ENCODE results near the gene CFAP68.

Gene CFAP68

GRCh38 chr11:111909378-111909777, 30.0 kb downstream of the CFAP68 start:
- H3K4me3 ChIP-seq (ENCODE audit: low read length) = peak overlapping the region; percentile 84
- H3K9ac ChIP-seq (ENCODE audit: low read length) = peak overlapping the region; percentile 99

GRCh38 chr11:111910676-111911562, 31.6 kb downstream of the CFAP68 start:
- Histone ChIP-seq H3K4me1 (ENCODE audit: control insufficient read depth, insufficient read depth, low read length) (peaks cover 68% of the 10 kb centered on the region), H3K27me3 (replicated peaks; ENCODE audit: control insufficient read depth, insufficient read depth, low read length) (no peaks in the 10 kb centered on the region), H3K36me3 (ENCODE audit: control insufficient read depth, insufficient read depth, low read length, severe bottlenecking) (peaks cover 21% of the 10 kb centered on the region), H3K9ac (ENCODE audit: low read length) (peak overlapping the region; percentile 99), H3K9me3 (ENCODE audit: control insufficient read depth, low read length) (no peaks in the 10 kb centered on the region), H3K4me3 (ENCODE audit: low read length) (peak overlapping the region; percentile 84)
- peak; percentile 44 for DNase-seq (ENCODE audit: low read depth)

More at GRCh38 chr11:111909378-111909777, 30.0 kb downstream of the CFAP68 start:
- no peak for DNase-seq (ENCODE audit: low read depth)
- peaks cover 58% of the 10 kb centered on the region for H3K4me1 ChIP-seq (ENCODE audit: control insufficient read depth, insufficient read depth, low read length)
- H3K36me3 ChIP-seq (ENCODE audit: control insufficient read depth, insufficient read depth, low read length, severe bottlenecking) = peaks cover 21% of the 10 kb centered on the region
- H3K9me3 ChIP-seq (ENCODE audit: control insufficient read depth, low read length) = no peaks in the 10 kb centered on the region
- no peaks in the 10 kb centered on the region for H3K27me3 ChIP-seq (replicated peaks; ENCODE audit: control insufficient read depth, insufficient read depth, low read length)

DNA sequence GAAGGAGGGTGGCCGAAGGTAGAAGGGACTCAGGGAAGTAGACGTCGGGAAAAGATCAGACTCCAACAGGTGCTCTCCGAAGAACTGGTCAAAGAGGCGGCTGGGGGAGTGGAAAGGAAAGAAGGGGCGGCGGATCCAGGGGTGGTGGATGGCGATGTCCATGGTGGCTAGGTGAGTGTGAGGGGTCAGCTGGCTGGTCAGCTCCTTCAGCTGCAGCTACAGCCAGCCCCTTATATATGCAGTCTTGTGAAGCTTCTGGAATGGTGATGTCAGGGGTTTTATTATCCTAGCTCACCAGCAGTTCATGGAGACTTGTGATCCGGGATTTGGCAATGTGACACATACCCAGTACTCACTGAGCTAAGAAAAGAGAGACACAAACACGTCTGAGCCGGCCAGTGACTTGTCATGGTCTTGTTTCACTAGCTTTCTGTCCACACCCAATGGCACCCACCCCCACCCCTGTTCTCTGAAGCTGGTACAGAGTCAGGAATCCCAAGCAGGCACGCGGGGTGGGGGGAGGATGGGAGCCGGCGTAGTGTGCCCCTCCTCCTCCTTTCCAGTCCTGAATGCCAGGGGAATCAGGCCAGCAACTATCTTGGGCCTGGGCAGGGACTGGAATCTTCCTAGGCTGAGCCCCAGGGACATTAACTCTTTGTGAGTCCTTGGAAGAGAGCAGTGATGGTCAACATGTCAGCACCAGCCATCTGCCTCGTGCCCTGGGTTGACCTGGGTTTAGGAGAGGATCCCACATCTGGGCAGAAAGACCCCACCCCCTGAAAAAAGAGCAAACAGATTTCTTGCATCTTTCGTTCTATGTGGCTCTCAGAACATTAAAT, 32.4 kb downstream of the CFAP68 start, which contains the start of gene CRYAB:
CRYAB (minus strand) TSS at position 208 of the 839 bp plus-strand sequence; CDS start at position 162, 46 bp downstream.
- Histone ChIP-seq H3K9ac (ENCODE audit: low read length) (peak within 1 kb of the TSS; percentile 99), H3K27me3 (replicated peaks; ENCODE audit: control insufficient read depth, insufficient read depth, low read length) (no peaks in the 10 kb centered on the region), H3K36me3 (ENCODE audit: control insufficient read depth, insufficient read depth, low read length, severe bottlenecking) (peaks cover 21% of the 10 kb centered on the region), H3K9me3 (ENCODE audit: control insufficient read depth, low read length) (no peaks in the 10 kb centered on the region), H3K4me1 (ENCODE audit: control insufficient read depth, insufficient read depth, low read length) (peaks cover 69% of the 10 kb centered on the region), H3K4me3 (ENCODE audit: low read length) (peak within 1 kb of the TSS; percentile 84)
- peak; percentile 90 for DNase-seq (ENCODE audit: low read depth)

DNA sequence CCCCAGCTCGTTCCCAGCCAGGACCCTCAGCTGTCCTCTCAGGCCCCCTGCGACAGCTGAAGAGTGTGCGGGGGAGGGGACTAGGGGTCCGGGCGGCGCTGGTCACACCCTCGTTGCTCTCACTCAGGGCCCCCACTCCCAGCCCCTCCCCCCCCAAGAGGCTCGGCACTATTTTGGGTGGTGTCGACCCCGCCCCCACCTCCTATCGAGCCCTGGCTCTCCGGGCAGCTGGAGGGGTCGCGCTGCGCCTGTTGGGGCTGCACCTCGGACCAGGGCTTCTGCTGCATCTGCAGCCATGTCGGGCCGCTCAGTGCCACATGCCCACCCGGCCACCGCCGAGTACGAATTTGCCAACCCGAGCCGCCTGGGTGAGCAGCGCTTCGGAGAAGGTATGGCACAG, 33.2 kb downstream of the CFAP68 start, which contains the start of gene HSPB2:
HSPB2 (plus strand) TSS at position 200 of the 400 bp plus-strand sequence; CDS start at position 296, 96 bp downstream.
- H3K4me1 ChIP-seq (ENCODE audit: control insufficient read depth, insufficient read depth, low read length) = peaks cover 65% of the 10 kb centered on the region
- peak within 1 kb of the TSS; percentile 99 for H3K9ac ChIP-seq (ENCODE audit: low read length)
- H3K36me3 ChIP-seq (ENCODE audit: control insufficient read depth, insufficient read depth, low read length, severe bottlenecking) = peaks cover 21% of the 10 kb centered on the region
- H3K4me3 ChIP-seq (ENCODE audit: low read length) = peak within 1 kb of the TSS; percentile 84
- no peaks in the 10 kb centered on the region for H3K9me3 ChIP-seq (ENCODE audit: control insufficient read depth, low read length)
- H3K27me3 ChIP-seq (replicated peaks; ENCODE audit: control insufficient read depth, insufficient read depth, low read length) = no peaks in the 10 kb centered on the region
- no peak for DNase-seq (ENCODE audit: low read depth)

DNA sequence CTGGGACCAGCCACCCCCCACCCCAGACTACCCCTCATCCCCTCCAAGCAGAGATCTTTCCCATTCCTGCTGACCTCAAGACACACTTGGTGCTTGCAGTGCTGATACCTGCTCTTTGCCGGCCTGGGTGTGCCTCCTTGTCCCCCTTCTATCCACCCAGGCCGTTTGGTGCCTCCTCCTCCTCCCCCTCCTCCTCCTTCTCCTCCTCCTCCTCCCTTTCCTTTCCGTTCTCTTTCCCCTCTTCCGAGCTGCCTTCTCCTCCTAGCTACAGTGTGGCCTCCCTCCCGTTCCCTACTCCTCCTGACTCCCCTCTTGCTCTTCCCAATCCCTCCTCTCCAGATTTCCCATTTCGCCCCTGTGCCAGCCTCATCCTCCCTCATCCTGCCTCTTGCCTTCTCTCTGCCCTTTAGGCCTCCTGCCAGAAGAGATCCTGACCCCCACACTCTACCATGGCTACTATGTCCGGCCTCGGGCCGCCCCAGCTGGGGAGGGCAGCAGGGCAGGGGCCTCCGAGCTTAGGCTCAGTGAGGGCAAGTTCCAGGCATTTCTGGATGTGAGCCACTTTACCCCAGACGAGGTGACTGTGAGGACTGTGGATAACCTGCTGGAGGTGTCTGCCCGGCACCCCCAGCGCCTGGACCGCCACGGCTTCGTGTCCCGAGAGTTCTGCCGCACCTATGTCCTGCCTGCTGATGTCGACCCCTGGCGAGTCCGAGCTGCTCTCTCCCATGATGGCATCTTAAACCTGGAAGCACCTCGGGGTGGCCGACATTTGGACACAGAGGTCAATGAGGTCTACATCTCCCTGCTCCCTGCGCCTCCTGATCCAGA, 33.9 kb downstream of the CFAP68 start:
- Histone ChIP-seq H3K9me3 (ENCODE audit: control insufficient read depth, low read length) (no peaks in the 10 kb centered on the region), H3K4me1 (ENCODE audit: control insufficient read depth, insufficient read depth, low read length) (peaks cover 58% of the 10 kb centered on the region), H3K9ac (ENCODE audit: low read length) (peak overlapping the region; percentile 99), H3K4me3 (ENCODE audit: low read length) (peak overlapping the region; percentile 84), H3K27me3 (replicated peaks; ENCODE audit: control insufficient read depth, insufficient read depth, low read length) (no peaks in the 10 kb centered on the region), H3K36me3 (ENCODE audit: control insufficient read depth, insufficient read depth, low read length, severe bottlenecking) (peaks cover 17% of the 10 kb centered on the region)
- DNase-seq (ENCODE audit: low read depth) = no peak

DNA sequence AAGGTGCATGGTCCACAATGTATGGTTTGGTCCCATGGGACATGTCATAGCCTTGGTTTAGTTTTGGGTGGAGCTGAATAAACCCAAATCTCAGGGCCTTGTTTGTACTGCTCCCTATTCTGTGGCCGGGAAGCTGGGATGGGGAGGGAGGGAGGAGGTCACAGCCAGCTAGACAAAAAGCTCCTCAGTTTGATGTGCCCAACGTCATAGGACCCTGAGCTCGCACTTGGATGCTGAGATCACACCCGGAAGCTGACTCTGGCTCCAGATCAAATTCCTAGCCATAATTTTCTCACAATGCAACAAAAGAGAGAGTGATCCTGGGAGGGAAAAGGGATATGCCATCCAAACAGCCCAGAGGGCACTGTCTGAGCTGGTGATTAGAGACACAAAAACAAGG, 34.7 kb downstream of the CFAP68 start:
- peaks cover 59% of the 10 kb centered on the region for H3K4me1 ChIP-seq (ENCODE audit: control insufficient read depth, insufficient read depth, low read length)
- peak; percentile 58 for DNase-seq (ENCODE audit: low read depth)
- H3K9ac ChIP-seq (ENCODE audit: low read length) = peak overlapping the region; percentile 99
- H3K9me3 ChIP-seq (ENCODE audit: control insufficient read depth, low read length) = no peaks in the 10 kb centered on the region
- no peaks in the 10 kb centered on the region for H3K27me3 ChIP-seq (replicated peaks; ENCODE audit: control insufficient read depth, insufficient read depth, low read length)
- H3K4me3 ChIP-seq (ENCODE audit: low read length) = peak overlapping the region; percentile 84
- H3K36me3 ChIP-seq (ENCODE audit: control insufficient read depth, insufficient read depth, low read length, severe bottlenecking) = peaks cover 9% of the 10 kb centered on the region

GRCh38 chr11:111916768-111917167, 37.4 kb downstream of the CFAP68 start:
- H3K9me3 ChIP-seq (ENCODE audit: control insufficient read depth, low read length) = no peaks in the 10 kb centered on the region
- H3K9ac ChIP-seq (ENCODE audit: low read length) = no peak overlapping the region
- H3K27me3 ChIP-seq (replicated peaks; ENCODE audit: control insufficient read depth, insufficient read depth, low read length) = no peaks in the 10 kb centered on the region
- no peak for DNase-seq (ENCODE audit: low read depth)
- H3K4me1 ChIP-seq (ENCODE audit: control insufficient read depth, insufficient read depth, low read length) = peaks cover 44% of the 10 kb centered on the region
- H3K4me3 ChIP-seq (ENCODE audit: low read length) = no peak overlapping the region
- H3K36me3 ChIP-seq (ENCODE audit: control insufficient read depth, insufficient read depth, low read length, severe bottlenecking) = no peaks in the 10 kb centered on the region

DNA sequence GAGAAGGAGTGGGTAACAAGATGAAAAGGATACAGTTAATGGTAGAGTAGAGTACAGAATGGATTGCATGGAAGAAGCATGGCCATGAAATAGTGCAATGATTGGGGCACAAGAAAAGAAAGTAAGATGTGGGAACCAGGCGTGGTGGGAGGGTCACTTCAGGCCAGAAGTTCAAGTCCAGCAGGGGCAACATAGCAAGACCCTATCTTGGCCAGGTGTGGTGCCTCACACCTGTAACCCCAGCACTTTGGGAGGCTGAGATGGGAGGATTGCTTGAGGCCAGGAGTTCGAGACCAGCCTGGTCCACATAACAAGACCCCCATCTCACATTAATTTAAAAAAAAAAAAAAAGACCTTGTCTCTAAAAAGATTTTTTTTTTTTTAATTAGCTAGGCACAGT, 38.0 kb downstream of the CFAP68 start:
- H3K9me3 ChIP-seq (ENCODE audit: control insufficient read depth, low read length) = no peaks in the 10 kb centered on the region
- no peak for DNase-seq (ENCODE audit: low read depth)
- peaks cover 46% of the 10 kb centered on the region for H3K4me1 ChIP-seq (ENCODE audit: control insufficient read depth, insufficient read depth, low read length)
- no peak overlapping the region for H3K9ac ChIP-seq (ENCODE audit: low read length)
- no peak overlapping the region for H3K4me3 ChIP-seq (ENCODE audit: low read length)
- H3K27me3 ChIP-seq (replicated peaks; ENCODE audit: control insufficient read depth, insufficient read depth, low read length) = no peaks in the 10 kb centered on the region
- H3K36me3 ChIP-seq (ENCODE audit: control insufficient read depth, insufficient read depth, low read length, severe bottlenecking) = no peaks in the 10 kb centered on the region

- H3K4me1 ChIP-seq (ENCODE audit: control insufficient read depth, insufficient read depth, low read length) = peaks cover 50% of the 10 kb centered on the region
- H3K36me3 ChIP-seq (ENCODE audit: control insufficient read depth, insufficient read depth, low read length, severe bottlenecking) = no peaks in the 10 kb centered on the region
- no peak overlapping the region for H3K4me3 ChIP-seq (ENCODE audit: low read length)
- no peak overlapping the region for H3K9ac ChIP-seq (ENCODE audit: low read length)
- DNase-seq (ENCODE audit: low read depth) = no peak
- no peaks in the 10 kb centered on the region for H3K9me3 ChIP-seq (ENCODE audit: control insufficient read depth, low read length)
- no peaks in the 10 kb centered on the region for H3K27me3 ChIP-seq (replicated peaks; ENCODE audit: control insufficient read depth, insufficient read depth, low read length)
Observed at GRCh38 chr11:111917788-111918187, 38.4 kb downstream of the CFAP68 start.

- H3K36me3 ChIP-seq (ENCODE audit: control insufficient read depth, insufficient read depth, low read length, severe bottlenecking) = no peaks in the 10 kb centered on the region
- no peak within 1 kb of the TSS for H3K9ac ChIP-seq (ENCODE audit: low read length)
- no peaks in the 10 kb centered on the region for H3K27me3 ChIP-seq (replicated peaks; ENCODE audit: control insufficient read depth, insufficient read depth, low read length)
- H3K9me3 ChIP-seq (ENCODE audit: control insufficient read depth, low read length) = no peaks in the 10 kb centered on the region
- H3K4me3 ChIP-seq (ENCODE audit: low read length) = peak within 1 kb of the TSS; percentile 33
- DNase-seq (ENCODE audit: low read depth) = no peak
- peaks cover 53% of the 10 kb centered on the region for H3K4me1 ChIP-seq (ENCODE audit: control insufficient read depth, insufficient read depth, low read length)
Observed at GRCh38 chr11:111918390-111919256, 39.3 kb downstream of the CFAP68 start, which contains the start of gene C11orf52. Gene C11orf52 (plus strand): TSS chr11:111918913. CDS start chr11:111918973, 60 bp downstream.
